Smooth muscle cell (in vitro differentiated cells): Measurements from ENCODE around the gene ABCA9. TPM values are rescaled to one million over a fixed set of nuclear protein-coding genes. Genes with fewer than 3 reads are reported as not detected.
"Not testable (repeated sequence)": the region's sequence is repeated elsewhere in the genome, so short reads cannot be mapped to it uniquely, and the experiment has no call there.

Experiments used
- DNase-seq: peaks from one replicate; lab custom pipeline; 2025; ENCODE audit not compliant: unreplicated experiment; lab: John Stamatoyannopoulos, UW
- H2AFZ ChIP-seq: fragments of 200-600 bp; sonication (generic); 2 replicates; pipeline ENCODE4 v1.6.0; 2016; ENCODE audit warnings: antibody characterized with exemption, low read depth, mild to moderate bottlenecking
- H3F3A ChIP-seq: fragments of 200-600 bp; sonication (generic); 2 replicates; pipeline ENCODE4 v1.6.0; 2017; ENCODE audit warnings: antibody characterized with exemption, low read depth
- H3K27ac ChIP-seq: fragments of 200-600 bp; sonication (generic); 2 replicates; pipeline ENCODE4 v1.5.1; 2016; ENCODE audit warnings: low read depth, mild to moderate bottlenecking
- H3K27me3 ChIP-seq: fragments of 200-600 bp; sonication (generic); 2 replicates; pipeline ENCODE4 v1.6.1; 2016; ENCODE audit warnings: low read depth, mild to moderate bottlenecking
- H3K36me3 ChIP-seq: fragments of 200-600 bp; sonication (generic); 2 replicates; pipeline ENCODE4 v1.5.1; 2016; ENCODE audit warnings: low read depth
- H3K4me1 ChIP-seq: fragments of 200-600 bp; sonication (generic); 2 replicates; pipeline ENCODE4 v1.5.1; 2016; ENCODE audit warnings: low read depth
- H3K4me2 ChIP-seq: fragments of 200-600 bp; sonication (generic); 2 replicates; pipeline ENCODE4 v1.6.0; 2016; ENCODE audit warnings: mild to moderate bottlenecking
- H3K4me3 ChIP-seq: fragments of 200-600 bp; sonication (generic); 2 replicates; pipeline ENCODE4 v1.5.1; 2016; ENCODE audit warnings: mild to moderate bottlenecking
- H3K79me2 ChIP-seq: fragments of 200-600 bp; sonication (generic); 2 replicates; pipeline ENCODE4 v1.6.0; 2016; ENCODE audit warnings: low read depth, mild to moderate bottlenecking
- H3K9ac ChIP-seq: fragments of 200-600 bp; sonication (generic); 2 replicates; pipeline ENCODE4 v1.6.0; 2016; ENCODE audit warnings: low read depth
- H3K9me3 ChIP-seq: fragments of 200-600 bp; sonication (generic); replicated peaks from 2 replicates; pipeline ENCODE4 v1.5.1; 2016; ENCODE audit warnings: low read depth
- H4K20me1 ChIP-seq: fragments of 200-600 bp; sonication (generic); 2 replicates; pipeline ENCODE4 v1.6.0; 2016; ENCODE audit warnings: low read depth
- WGBS: methylation state at CpG from one replicate; pipeline ENCODE4 v1.1.7; 2016; ENCODE audit warnings: low lambda C conversion rate; 5-methylcytosine and 5-hydroxymethylcytosine counted together
- polyA plus RNA-seq: library from polyadenylated mRNA; unstranded; fragments of >200 nt; fragmentation: Nextera tagmentation; extraction: Ambion mirVana; gene quantifications from 2 replicates; pipeline ENCODE4 v1.2.1, GENCODE V29; 2016
- total RNA-seq: library from RNA; depleted of rRNA; stranded (reverse); fragments of >200 nt; gene quantifications from 2 replicates; pipeline ENCODE4 v1.2.3, GENCODE V29; 2014
- TF ChIP-seq, protein P1 (sequence below): fragments of 200-600 bp; sonication (generic); IDR thresholded peaks from 2 replicates; pipeline ENCODE4 v1.5.1; 2017; ENCODE audit warnings: borderline replicate concordance, mild to moderate bottlenecking, antibody characterized with exemption; ENCODE audit not compliant: insufficient read depth, poor library complexity, severe bottlenecking

The ABCA9 gene
- total and polyA plus RNA-seq, 2 experiments from 2014 or later: not detected

DNA sequence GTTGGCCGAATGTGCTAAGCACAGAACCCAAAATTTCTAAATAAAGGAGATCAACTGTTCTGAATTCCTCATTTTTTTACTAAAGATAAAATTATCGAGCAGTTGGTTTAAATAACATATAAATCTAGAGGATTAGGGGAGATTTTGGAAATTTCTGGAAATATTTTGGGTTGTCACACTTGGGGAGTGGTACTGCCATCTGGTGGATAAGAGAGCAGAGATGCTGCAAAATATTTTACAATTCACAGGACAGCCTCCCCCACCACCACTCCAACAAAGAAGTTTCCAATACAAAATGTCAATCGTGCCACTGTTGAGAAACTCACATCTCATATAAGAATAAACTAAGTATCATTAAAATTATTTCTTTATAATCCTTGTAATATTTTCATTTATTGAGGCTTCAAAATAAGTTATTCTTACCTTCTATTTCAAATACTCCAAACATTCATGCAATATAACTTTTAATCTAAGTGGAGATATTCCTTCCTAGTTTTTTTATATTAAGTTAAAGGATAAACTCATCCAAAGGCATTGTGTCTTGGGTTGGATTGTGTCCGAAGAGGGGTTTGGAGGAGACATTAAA lies 88.5 kb downstream of the ABCA9 start:
- Histone ChIP-seq H3K4me2 (no peak overlapping the region), H2AFZ (no peak overlapping the region), H4K20me1 (no peaks in the 10 kb centered on the region), H3K27me3 (no peaks in the 10 kb centered on the region), H3K27ac (no peak overlapping the region), H3K4me1 (no peaks in the 10 kb centered on the region), H3F3A (no peaks in the 10 kb centered on the region), H3K4me3 (no peak overlapping the region), H3K9ac (no peak overlapping the region), H3K9me3 (no peaks in the 10 kb centered on the region), H3K36me3 (no peaks in the 10 kb centered on the region), H3K79me2 (no peaks in the 10 kb centered on the region)
- WGBS: 46% methylated on average over 4 of the region's 4 CpGs
- no peak for DNase-seq
- TF ChIP-seq, protein P1, sequence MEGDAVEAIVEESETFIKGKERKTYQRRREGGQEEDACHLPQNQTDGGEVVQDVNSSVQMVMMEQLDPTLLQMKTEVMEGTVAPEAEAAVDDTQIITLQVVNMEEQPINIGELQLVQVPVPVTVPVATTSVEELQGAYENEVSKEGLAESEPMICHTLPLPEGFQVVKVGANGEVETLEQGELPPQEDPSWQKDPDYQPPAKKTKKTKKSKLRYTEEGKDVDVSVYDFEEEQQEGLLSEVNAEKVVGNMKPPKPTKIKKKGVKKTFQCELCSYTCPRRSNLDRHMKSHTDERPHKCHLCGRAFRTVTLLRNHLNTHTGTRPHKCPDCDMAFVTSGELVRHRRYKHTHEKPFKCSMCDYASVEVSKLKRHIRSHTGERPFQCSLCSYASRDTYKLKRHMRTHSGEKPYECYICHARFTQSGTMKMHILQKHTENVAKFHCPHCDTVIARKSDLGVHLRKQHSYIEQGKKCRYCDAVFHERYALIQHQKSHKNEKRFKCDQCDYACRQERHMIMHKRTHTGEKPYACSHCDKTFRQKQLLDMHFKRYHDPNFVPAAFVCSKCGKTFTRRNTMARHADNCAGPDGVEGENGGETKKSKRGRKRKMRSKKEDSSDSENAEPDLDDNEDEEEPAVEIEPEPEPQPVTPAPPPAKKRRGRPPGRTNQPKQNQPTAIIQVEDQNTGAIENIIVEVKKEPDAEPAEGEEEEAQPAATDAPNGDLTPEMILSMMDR: peak; percentile 66

DNA sequence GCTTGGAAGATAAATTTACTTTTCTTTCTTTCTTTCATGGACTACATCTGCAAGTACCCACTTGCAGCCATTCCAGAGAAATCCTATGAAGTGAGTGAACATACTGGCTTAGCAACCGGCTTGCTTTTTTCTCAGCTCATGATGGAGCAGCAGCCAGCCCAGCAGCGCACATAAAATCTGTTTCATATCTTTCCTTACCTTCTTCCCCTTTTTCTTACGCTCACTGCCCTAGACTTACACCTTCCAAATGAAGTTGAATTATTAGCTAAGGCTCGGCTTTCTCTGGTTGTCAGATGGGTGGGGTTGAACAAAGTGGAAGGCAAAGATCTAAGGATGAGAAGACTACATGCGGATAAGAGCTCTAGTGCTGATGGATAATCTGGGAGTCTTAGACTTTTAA lies 91.6 kb downstream of the ABCA9 start:
- no peaks in the 10 kb centered on the region for H3K9me3 ChIP-seq
- H3K36me3 ChIP-seq: no peaks in the 10 kb centered on the region
- H3K79me2 ChIP-seq: no peaks in the 10 kb centered on the region
- DNase-seq: no peak
- H3K4me2 ChIP-seq: no peak overlapping the region
- no peak overlapping the region for H3K27ac ChIP-seq
- H3K27me3 ChIP-seq: no peaks in the 10 kb centered on the region
- 89% methylated on average over 5 of the region's 5 CpGs for WGBS
- no peaks in the 10 kb centered on the region for H4K20me1 ChIP-seq
- TF ChIP-seq, protein P1: no peak
- no peak overlapping the region for H3K4me3 ChIP-seq
- H3F3A ChIP-seq: no peaks in the 10 kb centered on the region
- H3K4me1 ChIP-seq: no peaks in the 10 kb centered on the region
- H3K9ac ChIP-seq: no peak overlapping the region
- H2AFZ ChIP-seq: no peak overlapping the region

DNA sequence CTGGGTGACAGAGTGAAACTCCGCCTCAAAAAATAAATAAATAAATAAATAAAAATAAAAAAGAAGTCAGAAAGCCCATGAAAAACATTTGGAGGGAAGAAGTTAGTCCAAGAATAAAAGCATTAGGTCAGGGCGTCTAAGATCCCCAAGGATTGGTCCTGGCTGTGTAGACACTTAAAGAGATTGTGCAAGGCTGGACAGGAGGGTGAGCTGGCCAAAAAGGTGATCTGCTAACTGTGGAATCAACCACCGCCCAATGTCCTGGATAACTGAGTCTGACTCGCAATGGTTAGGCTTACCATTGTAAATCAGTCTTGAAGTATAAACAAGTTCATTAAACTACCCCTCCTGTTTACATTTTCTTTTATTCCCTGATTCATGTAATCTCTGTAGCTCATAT lies 96.8 kb downstream of the ABCA9 start:
- Histone ChIP-seq H3K27me3 (no peaks in the 10 kb centered on the region), H3K4me2 (no peak overlapping the region), H2AFZ (no peak overlapping the region), H3K9me3 (no peaks in the 10 kb centered on the region), H3F3A (no peaks in the 10 kb centered on the region), H4K20me1 (no peaks in the 10 kb centered on the region), H3K4me3 (no peak overlapping the region), H3K36me3 (no peaks in the 10 kb centered on the region), H3K9ac (no peak overlapping the region), H3K4me1 (no peaks in the 10 kb centered on the region), H3K27ac (no peak overlapping the region), H3K79me2 (no peaks in the 10 kb centered on the region)
- TF ChIP-seq, protein P1: no peak
- no peak for DNase-seq
- 92% methylated on average over 4 of the region's 4 CpGs for WGBS

DNA sequence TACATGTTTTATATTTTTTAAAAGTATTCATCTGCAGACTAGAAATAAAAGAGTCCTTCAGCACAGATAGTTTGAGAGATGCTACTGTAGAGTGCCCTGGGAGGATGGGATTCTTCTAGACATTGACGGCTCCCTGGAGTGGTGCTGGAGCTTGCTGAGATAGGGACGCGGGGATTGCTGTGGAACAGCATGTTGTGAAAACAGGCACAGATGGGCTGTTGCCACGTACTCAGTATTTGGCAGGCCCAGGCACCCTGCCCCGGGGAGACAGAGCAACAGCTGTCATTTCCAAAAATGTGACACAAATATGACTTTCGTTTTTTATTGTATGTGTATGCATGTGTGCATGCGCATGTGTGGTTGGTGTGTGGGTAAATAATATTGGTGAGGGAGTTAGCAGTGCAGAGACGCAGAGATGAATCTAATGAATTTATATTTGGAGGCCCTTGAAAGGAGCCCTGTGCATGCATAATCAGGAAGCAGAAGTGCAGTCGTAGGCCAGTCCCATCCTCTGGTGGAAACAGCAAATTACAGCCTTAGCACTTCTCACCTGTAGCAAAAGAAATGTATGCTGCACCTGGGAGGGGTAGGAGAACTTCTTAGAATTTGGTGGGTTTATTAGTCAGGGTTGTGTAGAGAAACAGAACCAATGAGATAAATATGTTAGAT lies 99.4 kb downstream of the ABCA9 start:
- TF ChIP-seq, protein P1: no peak
- no peaks in the 10 kb centered on the region for H3K9me3 ChIP-seq
- H3K79me2 ChIP-seq: no peaks in the 10 kb centered on the region
- H3K27me3 ChIP-seq: no peaks in the 10 kb centered on the region
- 77% methylated on average over 9 of the region's 9 CpGs for WGBS
- H3K27ac ChIP-seq: no peak overlapping the region
- no peak overlapping the region for H2AFZ ChIP-seq
- no peaks in the 10 kb centered on the region for H3K36me3 ChIP-seq
- H3K4me2 ChIP-seq: no peak overlapping the region
- H4K20me1 ChIP-seq: no peaks in the 10 kb centered on the region
- no peak overlapping the region for H3K4me3 ChIP-seq
- no peaks in the 10 kb centered on the region for H3K4me1 ChIP-seq
- no peak overlapping the region for H3K9ac ChIP-seq
- no peaks in the 10 kb centered on the region for H3F3A ChIP-seq
- no peak for DNase-seq

DNA sequence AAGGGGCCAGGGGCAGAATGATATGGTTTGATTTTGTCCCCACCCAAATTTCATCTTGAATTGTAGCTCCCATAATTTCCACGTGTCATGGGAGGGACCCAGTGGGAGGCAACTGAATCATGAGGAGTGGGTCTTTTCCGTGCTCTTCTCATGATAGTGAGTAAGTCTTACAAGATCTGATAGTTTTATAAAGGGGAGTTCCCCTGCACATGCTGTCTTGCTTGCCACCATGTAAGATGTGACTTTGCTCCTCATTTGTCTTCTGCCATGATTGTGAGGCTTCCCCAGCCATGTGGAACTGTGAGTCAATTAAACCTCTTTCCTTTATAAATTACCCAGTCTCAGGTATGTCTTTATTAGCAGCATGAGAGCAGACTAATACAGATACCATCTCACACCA lies 101.6 kb downstream of the ABCA9 start:
- H3K9ac ChIP-seq, H2AFZ ChIP-seq, H3K27ac ChIP-seq, H3F3A ChIP-seq, H3K4me3 ChIP-seq, H3K9me3 ChIP-seq, H3K4me2 ChIP-seq, H3K27me3 ChIP-seq, DNase-seq, H4K20me1 ChIP-seq, H3K79me2 ChIP-seq, H3K36me3 ChIP-seq: not testable (repeated sequence)
- peaks cover 13% of the 10 kb centered on the region for H3K4me1 ChIP-seq
- WGBS: 98% methylated on average over 2 of the region's 2 CpGs
